SK-N-SH treated with all-trans-retinoic acid at 6 μM for 48 hours (cell line): ENCODE results near the gene TRIM2.

ENCODE experiments used
- ATAC-seq: fragments of 200-7000 bp; cut with Tn5 transposase; 3 replicates; pipeline ENCODE4 v1.9.1; 2020; ENCODE audit warnings: mild to moderate bottlenecking, moderate library complexity
- ARNTL ChIP-seq: fragments of 450-650 bp; formaldehyde crosslinking; IDR thresholded peaks from 2 replicates; pipeline ENCODE4 v1.5.0; 2020; ENCODE audit warnings: low read depth, mild to moderate bottlenecking, moderate library complexity, borderline replicate concordance
- BACH2 ChIP-seq: fragments of 250-450 bp; sonication (Bioruptor Pico); IDR thresholded peaks from 2 replicates; pipeline ENCODE4 v1.9.0; 2021; ENCODE audit warnings: mild to moderate bottlenecking, borderline replicate concordance
- CREB5 ChIP-seq: fragments of 250-450 bp; sonication (Bioruptor Pico); IDR thresholded peaks from 2 replicates; pipeline ENCODE4 v1.5.1; 2020; ENCODE audit warnings: low read depth, mild to moderate bottlenecking, moderate library complexity
- ISL1 ChIP-seq: fragments of 250-450 bp; sonication (Bioruptor Pico); IDR thresholded peaks from 2 replicates; pipeline ENCODE4 v2.1.2; 2022; ENCODE audit warnings: mild to moderate bottlenecking, moderate library complexity
- OSR1 ChIP-seq: fragments of 250-450 bp; sonication (Bioruptor Pico); IDR thresholded peaks from 2 replicates; pipeline ENCODE4 v1.8.0; 2022; ENCODE audit warnings: moderate library complexity, mild to moderate bottlenecking, inconsistent platforms
- PATZ1 ChIP-seq: fragments of 250-450 bp; sonication (Bioruptor Pico); IDR thresholded peaks from 2 replicates; pipeline ENCODE4 v1.8.0; 2020; ENCODE audit warnings: mild to moderate bottlenecking, moderate library complexity, borderline replicate concordance
- POU6F1 ChIP-seq: fragments of 250-450 bp; sonication (Bioruptor Pico); IDR thresholded peaks from 2 replicates; pipeline ENCODE4 v1.8.0; 2021; ENCODE audit warnings: low read depth, mild to moderate bottlenecking, moderate library complexity, borderline replicate concordance
- RARB ChIP-seq: fragments of 250-450 bp; sonication (Bioruptor Pico); IDR thresholded peaks from 2 replicates; pipeline ENCODE4 v1.8.0; 2021; ENCODE audit warnings: mild to moderate bottlenecking, moderate library complexity
- SNAI2 ChIP-seq: fragments of 250-450 bp; sonication (Bioruptor Pico); IDR thresholded peaks from 2 replicates; pipeline ENCODE4 v1.5.0; 2020; ENCODE audit warnings: mild to moderate bottlenecking, moderate library complexity
- TCF4 ChIP-seq: fragments of 250-450 bp; sonication (Bioruptor Pico); IDR thresholded peaks from 2 replicates; pipeline ENCODE4 v1.8.0; 2021; ENCODE audit warnings: mild to moderate bottlenecking, moderate library complexity, borderline replicate concordance
- TOX ChIP-seq: fragments of 250-450 bp; sonication (Bioruptor Pico); IDR thresholded peaks from 2 replicates; pipeline ENCODE4 v1.8.0; 2021; ENCODE audit warnings: mild to moderate bottlenecking, moderate library complexity, borderline replicate concordance
- TSHZ2 ChIP-seq: fragments of 250-450 bp; sonication (Bioruptor Pico); IDR thresholded peaks from 2 replicates; pipeline ENCODE4 v1.5.0; 2020; ENCODE audit warnings: mild to moderate bottlenecking, moderate library complexity
- ZC3H10 ChIP-seq: fragments of 250-450 bp; sonication (Bioruptor Pico); IDR thresholded peaks from 2 replicates; pipeline ENCODE4 v1.5.1; 2021; ENCODE audit warnings: mild to moderate bottlenecking, moderate library complexity
- ZFP3 ChIP-seq: fragments of 250-450 bp; sonication (Bioruptor Pico); IDR thresholded peaks from 2 replicates; pipeline ENCODE4 v1.5.0; 2020; ENCODE audit warnings: mild to moderate bottlenecking, moderate library complexity
- ZFP30 ChIP-seq: fragments of 450-650 bp; formaldehyde crosslinking; IDR thresholded peaks from 2 replicates; pipeline ENCODE4 v1.5.0; 2022; ENCODE audit warnings: mild to moderate bottlenecking, moderate library complexity
- ZNF565 ChIP-seq: fragments of 450-650 bp; formaldehyde crosslinking; conservative IDR thresholded peaks from 2 replicates; pipeline ENCODE4 v1.5.0; 2020; ENCODE audit warnings: low read depth, mild to moderate bottlenecking, moderate library complexity
- ZNF70 ChIP-seq: fragments of 450-650 bp; formaldehyde crosslinking; IDR thresholded peaks from 2 replicates; pipeline ENCODE4 v1.5.0; 2020; ENCODE audit warnings: mild to moderate bottlenecking, moderate library complexity
- ZNF8 ChIP-seq: fragments of 450-650 bp; formaldehyde crosslinking; IDR thresholded peaks from 2 replicates; pipeline ENCODE4 v1.5.0; 2020; ENCODE audit warnings: mild to moderate bottlenecking, moderate library complexity

Gene TRIM2

GRCh38 chr4:153221783-153222706 is 17.8 kb downstream of the TRIM2 start:
- ATAC-seq = peak; percentile 86
- TF ChIP-seq PATZ1 = no peak
- no peak for TF ChIP-seq ZNF70 (CRISPR knock-in tag)
- no peak for TF ChIP-seq CREB5
- peak; percentile 60; the same call in 1 of the 2 replicates for TF ChIP-seq TCF4 (CRISPR knock-in tag)

GRCh38 chr4:153222707-153223426 is 18.6 kb downstream of the TRIM2 start:
- peak; percentile 78 for ATAC-seq
- TF ChIP-seq TSHZ2 (0 out of 2 replicates have a peak, but pooled peaks have one; percentile 44), SNAI2 (CRISPR knock-in tag) (no peak), PATZ1 (no peak), ZFP30 (CRISPR knock-in tag) (no peak), ISL1 (CRISPR knock-in tag) (no peak), ARNTL (CRISPR knock-in tag) (no peak), ZNF565 (CRISPR knock-in tag) (no peak), TCF4 (CRISPR knock-in tag) (no peak)

- ATAC-seq = peak; percentile 30
Measured at GRCh38 chr4:153223427-153223801, 19.2 kb downstream of the TRIM2 start.

GRCh38 chr4:153223930-153224329 is 19.7 kb downstream of the TRIM2 start:
- ATAC-seq = peak; percentile 5
- TF ChIP-seq PATZ1 (no peak), ZFP3 (CRISPR knock-in tag) (no peak), ARNTL (CRISPR knock-in tag) (no peak), TCF4 (CRISPR knock-in tag) (no peak), ZNF8 (CRISPR knock-in tag) (no peak), BACH2 (no peak), ZC3H10 (CRISPR knock-in tag) (no peak), ISL1 (CRISPR knock-in tag) (no peak), TOX (CRISPR knock-in tag) (no peak)

More at GRCh38 chr4:153223427-153223801, 19.2 kb downstream of the TRIM2 start:
- TF ChIP-seq ZFP30 (CRISPR knock-in tag) = no peak
- no peak for TF ChIP-seq OSR1 (CRISPR knock-in tag)
- no peak for TF ChIP-seq POU6F1 (CRISPR knock-in tag)
- no peak for TF ChIP-seq ZFP3 (CRISPR knock-in tag)
- TF ChIP-seq TOX (CRISPR knock-in tag) = no peak
- no peak for TF ChIP-seq RARB
- TF ChIP-seq SNAI2 (CRISPR knock-in tag) = no peak
- no peak for TF ChIP-seq ZNF8 (CRISPR knock-in tag)
